MG63 (cell line): ENCODE data around the gene RUNX2. TPM values are rescaled to one million over a fixed set of nuclear protein-coding genes. Genes with fewer than 3 reads are reported as not detected.

Experiments
- DNase-seq: peaks from one replicate; pipeline ENCODE4 v3.0.0-alpha.2; 2020
- H3K27me3 ChIP-seq: fragments of 250-450 bp; sonication (Bioruptor Pico); 2 replicates; pipeline ENCODE4 v1.5.1; 2020; ENCODE audit warnings: mild to moderate bottlenecking, moderate library complexity
- H3K36me3 ChIP-seq: fragments of 250-450 bp; sonication (Bioruptor Pico); 2 replicates; pipeline ENCODE4 v1.5.1; 2020; ENCODE audit warnings: mild to moderate bottlenecking, moderate library complexity
- H3K4me3 ChIP-seq: fragments of 250-450 bp; sonication (Bioruptor Pico); 2 replicates; pipeline ENCODE4 v1.5.1; 2020; ENCODE audit warnings: mild to moderate bottlenecking, moderate library complexity
- H3K9me3 ChIP-seq: fragments of 250-450 bp; sonication (Bioruptor Pico); 2 replicates; pipeline ENCODE4 v1.5.1; 2020; ENCODE audit warnings: mild to moderate bottlenecking, moderate library complexity
- total RNA-seq: library from RNA; depleted of rRNA; stranded (reverse); fragments of >200 nt; shearing (Covaris generic); gene quantifications from 2 replicates; pipeline ENCODE4 v1.2.3, GENCODE V29; 2014; ENCODE audit warnings: low replicate concordance

RUNX2 gene
- total RNA-seq, 1 experiment from 2014 or later, result 0.13 TPM

GRCh38 chr6:45609141-45609638 lies 281.1 kb downstream of the RUNX2 start:
- no peak for DNase-seq
- no peaks in the 10 kb centered on the region for H3K9me3 ChIP-seq
- no peak overlapping the region for H3K4me3 ChIP-seq
- H3K27me3 ChIP-seq, result no peaks in the 10 kb centered on the region
- no peaks in the 10 kb centered on the region for H3K36me3 ChIP-seq

- Histone ChIP-seq H3K4me3 (no peak overlapping the region), H3K9me3 (no peaks in the 10 kb centered on the region), H3K36me3 (no peaks in the 10 kb centered on the region), H3K27me3 (no peaks in the 10 kb centered on the region)
- no peak for DNase-seq
These were observed 282.2 kb downstream of the RUNX2 start for GRCh38 chr6:45610374-45610773.

GRCh38 chr6:45610832-45611231 lies 282.7 kb downstream of the RUNX2 start:
- Histone ChIP-seq H3K27me3 (no peaks in the 10 kb centered on the region), H3K36me3 (no peaks in the 10 kb centered on the region), H3K9me3 (no peaks in the 10 kb centered on the region), H3K4me3 (no peak overlapping the region)
- DNase-seq, result no peak

GRCh38 chr6:45611491-45611890 lies 283.4 kb downstream of the RUNX2 start:
- Histone ChIP-seq H3K4me3 (no peak overlapping the region), H3K27me3 (no peaks in the 10 kb centered on the region), H3K9me3 (no peaks in the 10 kb centered on the region), H3K36me3 (no peaks in the 10 kb centered on the region)
- no peak for DNase-seq

- H3K9me3 ChIP-seq, result no peaks in the 10 kb centered on the region
- H3K36me3 ChIP-seq, result no peaks in the 10 kb centered on the region
- DNase-seq, result no peak
- H3K4me3 ChIP-seq, result no peak overlapping the region
- H3K27me3 ChIP-seq, result no peaks in the 10 kb centered on the region
These were observed 285.5 kb downstream of the RUNX2 start for GRCh38 chr6:45613656-45614055.

- H3K36me3 ChIP-seq, result no peaks in the 10 kb centered on the region
- H3K27me3 ChIP-seq, result no peaks in the 10 kb centered on the region
- H3K4me3 ChIP-seq, result no peak overlapping the region
- DNase-seq, result no peak
- no peaks in the 10 kb centered on the region for H3K9me3 ChIP-seq
These were observed 286.6 kb downstream of the RUNX2 start for GRCh38 chr6:45614488-45615285.

- no peaks in the 10 kb centered on the region for H3K9me3 ChIP-seq
- H3K36me3 ChIP-seq, result no peaks in the 10 kb centered on the region
- H3K4me3 ChIP-seq, result no peak overlapping the region
- DNase-seq, result no peak
- no peaks in the 10 kb centered on the region for H3K27me3 ChIP-seq
These were observed 288.1 kb downstream of the RUNX2 start for GRCh38 chr6:45616209-45616608.

- Histone ChIP-seq H3K27me3 (no peaks in the 10 kb centered on the region), H3K4me3 (no peak overlapping the region), H3K36me3 (no peaks in the 10 kb centered on the region), H3K9me3 (no peaks in the 10 kb centered on the region)
- DNase-seq, result no peak
These were observed 289.3 kb downstream of the RUNX2 start for GRCh38 chr6:45617441-45617840.

- H3K36me3 ChIP-seq, result no peaks in the 10 kb centered on the region
- no peak for DNase-seq
These were observed 290.1 kb downstream of the RUNX2 start for GRCh38 chr6:45618259-45618658.

GRCh38 chr6:45619211-45619760 lies 291.2 kb downstream of the RUNX2 start:
- Histone ChIP-seq H3K4me3 (no peak overlapping the region), H3K36me3 (no peaks in the 10 kb centered on the region), H3K27me3 (no peaks in the 10 kb centered on the region), H3K9me3 (no peaks in the 10 kb centered on the region)
- no peak for DNase-seq

More at GRCh38 chr6:45618259-45618658, 290.1 kb downstream of the RUNX2 start:
- Histone ChIP-seq H3K9me3 (no peaks in the 10 kb centered on the region), H3K27me3 (no peaks in the 10 kb centered on the region), H3K4me3 (no peak overlapping the region)

GRCh38 chr6:45619994-45620471 lies 291.9 kb downstream of the RUNX2 start:
- Histone ChIP-seq H3K27me3 (no peaks in the 10 kb centered on the region), H3K4me3 (no peak overlapping the region), H3K36me3 (no peaks in the 10 kb centered on the region), H3K9me3 (no peaks in the 10 kb centered on the region)
- no peak for DNase-seq

- no peaks in the 10 kb centered on the region for H3K27me3 ChIP-seq
- H3K9me3 ChIP-seq, result no peaks in the 10 kb centered on the region
- no peak overlapping the region for H3K4me3 ChIP-seq
- DNase-seq, result no peak
- H3K36me3 ChIP-seq, result no peaks in the 10 kb centered on the region
These were observed 296.1 kb downstream of the RUNX2 start for GRCh38 chr6:45624228-45624627.

GRCh38 chr6:45625191-45625664 lies 297.1 kb downstream of the RUNX2 start:
- Histone ChIP-seq H3K27me3 (no peaks in the 10 kb centered on the region), H3K4me3 (no peak overlapping the region), H3K9me3 (no peaks in the 10 kb centered on the region), H3K36me3 (no peaks in the 10 kb centered on the region)
- peak; percentile 13 for DNase-seq

- H3K36me3 ChIP-seq, result no peaks in the 10 kb centered on the region
- peak; percentile 94 for DNase-seq
- no peaks in the 10 kb centered on the region for H3K9me3 ChIP-seq
- no peaks in the 10 kb centered on the region for H3K27me3 ChIP-seq
- H3K4me3 ChIP-seq, result no peak overlapping the region
These were observed 298.2 kb downstream of the RUNX2 start for GRCh38 chr6:45626087-45626891.

- no peak overlapping the region for H3K4me3 ChIP-seq
- H3K27me3 ChIP-seq, result no peaks in the 10 kb centered on the region
- no peaks in the 10 kb centered on the region for H3K9me3 ChIP-seq
- no peak for DNase-seq
- no peaks in the 10 kb centered on the region for H3K36me3 ChIP-seq
These were observed 302.2 kb downstream of the RUNX2 start for GRCh38 chr6:45630314-45630713.

- H3K4me3 ChIP-seq, result no peak overlapping the region
- H3K9me3 ChIP-seq, result no peaks in the 10 kb centered on the region
- H3K36me3 ChIP-seq, result no peaks in the 10 kb centered on the region
- no peaks in the 10 kb centered on the region for H3K27me3 ChIP-seq
- no peak for DNase-seq
These were observed 302.7 kb downstream of the RUNX2 start for GRCh38 chr6:45630801-45631200.

- Histone ChIP-seq H3K27me3 (no peaks in the 10 kb centered on the region), H3K36me3 (no peaks in the 10 kb centered on the region), H3K9me3 (no peaks in the 10 kb centered on the region), H3K4me3 (no peak overlapping the region)
- no peak for DNase-seq
These were observed 303.3 kb downstream of the RUNX2 start for GRCh38 chr6:45631396-45631795.
